Measurements from ENCODE around the gene TAF5L. TPM values are rescaled to one million over a fixed set of nuclear protein-coding genes. Genes with fewer than 3 reads are reported as not detected.

The TAF5L gene
- total RNA-seq, 1 experiment from 2014 or later = 36.3 TPM

GRCh38 chr1:229621663-229622062 lies 4.3 kb downstream of the TAF5L start:
- no peak for DNase-seq
- TF ChIP-seq, protein P1, sequence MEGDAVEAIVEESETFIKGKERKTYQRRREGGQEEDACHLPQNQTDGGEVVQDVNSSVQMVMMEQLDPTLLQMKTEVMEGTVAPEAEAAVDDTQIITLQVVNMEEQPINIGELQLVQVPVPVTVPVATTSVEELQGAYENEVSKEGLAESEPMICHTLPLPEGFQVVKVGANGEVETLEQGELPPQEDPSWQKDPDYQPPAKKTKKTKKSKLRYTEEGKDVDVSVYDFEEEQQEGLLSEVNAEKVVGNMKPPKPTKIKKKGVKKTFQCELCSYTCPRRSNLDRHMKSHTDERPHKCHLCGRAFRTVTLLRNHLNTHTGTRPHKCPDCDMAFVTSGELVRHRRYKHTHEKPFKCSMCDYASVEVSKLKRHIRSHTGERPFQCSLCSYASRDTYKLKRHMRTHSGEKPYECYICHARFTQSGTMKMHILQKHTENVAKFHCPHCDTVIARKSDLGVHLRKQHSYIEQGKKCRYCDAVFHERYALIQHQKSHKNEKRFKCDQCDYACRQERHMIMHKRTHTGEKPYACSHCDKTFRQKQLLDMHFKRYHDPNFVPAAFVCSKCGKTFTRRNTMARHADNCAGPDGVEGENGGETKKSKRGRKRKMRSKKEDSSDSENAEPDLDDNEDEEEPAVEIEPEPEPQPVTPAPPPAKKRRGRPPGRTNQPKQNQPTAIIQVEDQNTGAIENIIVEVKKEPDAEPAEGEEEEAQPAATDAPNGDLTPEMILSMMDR (IDR thresholded peaks at IDR 0.05; ENCODE audit: unreplicated experiment) = no peak
- CTCF ChIA-PET = no interaction called here
- no TSS peak for BruUV-seq (replicated peaks)
- H3K27me3 Mint-ChIP-seq (ENCODE audit: unreplicated experiment) = no peaks in the 10 kb centered on the region
- intact Hi-C loops (cut with micrococcal nuclease; ENCODE audit: unreplicated experiment) = no loop called here
- peaks cover 30% of the 10 kb centered on the region for H3K36me3 Mint-ChIP-seq (ENCODE audit: insufficient read depth, unreplicated experiment)
- no peak overlapping the region for H3K27ac Mint-ChIP-seq (ENCODE audit: unreplicated experiment)
- H3K4me3 Mint-ChIP-seq (ENCODE audit: low read depth, unreplicated experiment) = no peak overlapping the region
- no peaks in the 10 kb centered on the region for H3K9me3 Mint-ChIP-seq (ENCODE audit: low read depth, unreplicated experiment)
- H3K4me1 Mint-ChIP-seq (ENCODE audit: low read depth, unreplicated experiment) = peaks cover 46% of the 10 kb centered on the region

GRCh38 chr1:229620876-229621275 lies 5.0 kb downstream of the TAF5L start:
- Mint-ChIP-seq H3K27ac (ENCODE audit: unreplicated experiment) (no peak overlapping the region), H3K27me3 (ENCODE audit: unreplicated experiment) (no peaks in the 10 kb centered on the region), H3K36me3 (ENCODE audit: insufficient read depth, unreplicated experiment) (peaks cover 22% of the 10 kb centered on the region), H3K4me1 (ENCODE audit: low read depth, unreplicated experiment) (peaks cover 46% of the 10 kb centered on the region), H3K4me3 (ENCODE audit: low read depth, unreplicated experiment) (no peak overlapping the region), H3K9me3 (ENCODE audit: low read depth, unreplicated experiment) (no peaks in the 10 kb centered on the region)
- no peak for DNase-seq
- intact Hi-C loops (cut with micrococcal nuclease; ENCODE audit: unreplicated experiment) = no loop called here
- TF ChIP-seq, protein P1 (IDR thresholded peaks at IDR 0.05; ENCODE audit: unreplicated experiment) = no peak
- CTCF ChIA-PET = no interaction called here
- no TSS peak for BruUV-seq (replicated peaks)

DNA sequence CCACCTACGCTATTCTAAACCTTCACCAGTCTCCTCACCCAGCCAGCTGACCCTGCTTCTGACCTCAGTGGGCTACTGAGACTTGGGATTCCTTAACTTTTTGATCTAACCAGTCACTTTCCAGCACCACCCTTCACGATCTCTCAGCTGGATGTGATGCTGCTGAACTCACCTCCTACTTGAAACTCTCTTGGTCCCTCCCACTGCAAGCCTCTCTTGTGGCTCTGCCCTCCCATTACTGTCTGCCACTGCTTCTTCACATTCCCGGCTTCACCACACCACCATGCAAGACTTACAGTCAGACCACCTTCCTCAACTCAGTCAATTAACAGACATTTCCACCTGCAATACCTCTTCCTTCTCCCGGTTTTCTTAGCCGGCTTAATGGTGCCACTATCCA lies 6.3 kb downstream of the TAF5L start:
- no peak for DNase-seq
- intact Hi-C loops (cut with micrococcal nuclease; ENCODE audit: unreplicated experiment) = no loop called here

DNA sequence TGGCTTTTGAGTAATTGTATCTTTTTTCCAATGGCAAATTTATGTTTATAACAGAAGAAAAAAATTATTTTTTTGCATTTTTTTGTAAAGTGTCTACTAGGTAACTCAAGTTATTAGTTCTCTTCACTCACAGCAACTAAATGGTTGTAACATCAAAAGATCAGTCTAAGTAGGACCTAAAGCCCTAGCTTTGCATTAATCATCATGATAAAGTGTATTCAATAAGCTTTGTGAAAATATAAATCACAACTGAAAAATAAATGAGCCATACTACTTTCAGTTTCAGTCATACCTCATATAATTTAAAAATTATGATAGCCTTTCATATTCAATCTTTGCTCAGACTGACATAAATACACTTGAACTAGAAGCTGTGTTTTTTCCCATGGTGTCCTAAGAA lies 6.9 kb downstream of the TAF5L start:
- Mint-ChIP-seq H3K9me3 (ENCODE audit: low read depth, unreplicated experiment) (no peaks in the 10 kb centered on the region), H3K27me3 (ENCODE audit: unreplicated experiment) (no peaks in the 10 kb centered on the region), H3K27ac (ENCODE audit: unreplicated experiment) (no peak overlapping the region), H3K4me1 (ENCODE audit: low read depth, unreplicated experiment) (peaks cover 41% of the 10 kb centered on the region), H3K4me3 (ENCODE audit: low read depth, unreplicated experiment) (no peak overlapping the region), H3K36me3 (ENCODE audit: insufficient read depth, unreplicated experiment) (peaks cover 8% of the 10 kb centered on the region)
- CTCF ChIA-PET = interaction anchor here (1.0 kb wide), 1 partner anchor 616 kb away, joined by 4 read pairs; no protein-coding TSS in a partner anchor
- no peak for DNase-seq
- TF ChIP-seq, protein P1 (IDR thresholded peaks at IDR 0.05; ENCODE audit: unreplicated experiment) = no peak
- no TSS peak for BruUV-seq (replicated peaks)
- intact Hi-C loops (cut with micrococcal nuclease; ENCODE audit: unreplicated experiment) = no loop called here

More for the DNA sequence above, 6.3 kb downstream of the TAF5L start:
- H3K36me3 Mint-ChIP-seq (ENCODE audit: insufficient read depth, unreplicated experiment) = peaks cover 9% of the 10 kb centered on the region
- TF ChIP-seq, protein P1 (IDR thresholded peaks at IDR 0.05; ENCODE audit: unreplicated experiment) = no peak
- no peaks in the 10 kb centered on the region for H3K9me3 Mint-ChIP-seq (ENCODE audit: low read depth, unreplicated experiment)
- H3K27me3 Mint-ChIP-seq (ENCODE audit: unreplicated experiment) = no peaks in the 10 kb centered on the region
- H3K27ac Mint-ChIP-seq (ENCODE audit: unreplicated experiment) = no peak overlapping the region
- BruUV-seq (replicated peaks) = no TSS peak
- CTCF ChIA-PET = interaction anchor here (1.0 kb wide), 1 partner anchor 615 kb away, joined by 4 read pairs; no protein-coding TSS in a partner anchor
- peaks cover 46% of the 10 kb centered on the region for H3K4me1 Mint-ChIP-seq (ENCODE audit: low read depth, unreplicated experiment)
- no peak overlapping the region for H3K4me3 Mint-ChIP-seq (ENCODE audit: low read depth, unreplicated experiment)

Data from Calu3 (cell line).